ENCODE results near the gene SST. TPM values are rescaled to one million over a fixed set of nuclear protein-coding genes. Genes with fewer than 3 reads are reported as not detected.
"Not testable (repeated sequence)": the region's sequence is repeated elsewhere in the genome, so short reads cannot be mapped to it uniquely, and the experiment has no call there.

SST gene
- total and polyA plus RNA-seq, 2 of the 13 experiments (the other 11 are each of a cell fraction or from before 2014, with no cell fraction given): not detected

GRCh38 chr3:187646906-187647660 lies 23.1 kb downstream of the SST start:
- CTCF ChIA-PET (ENCODE audit: low intra/inter-chr PET ratio, low total read pairs): no interaction called here

DNA sequence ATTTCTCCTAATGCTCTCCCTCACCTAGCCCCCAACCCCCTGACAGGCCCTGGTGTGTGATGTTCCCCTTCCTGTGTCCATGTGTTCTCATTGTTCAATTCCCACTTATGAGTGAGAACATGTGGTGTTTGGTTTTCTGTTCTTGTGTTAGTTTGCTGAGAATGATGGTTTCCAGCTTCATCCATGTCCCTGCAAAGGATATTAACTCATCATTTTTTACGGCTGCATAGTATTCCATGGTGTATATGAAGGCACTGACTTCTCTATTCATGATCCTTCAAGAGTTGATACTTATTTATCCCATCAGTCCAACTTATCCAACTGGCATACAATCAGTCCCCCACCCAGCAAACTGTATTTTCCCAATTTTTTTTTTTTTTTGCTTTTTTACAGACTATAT lies 24.8 kb downstream of the SST start:
- H3K4me1 ChIP-seq (ENCODE audit: insufficient read depth, low read length); DNase-seq (ENCODE audit: low spot score); BruUV-seq (replicated peaks); in situ Hi-C loops (cut with HindIII; ENCODE audit: extremely low pct_ligation_motif_present, low pct_unique_long_range_greater_than_20kb); H3K4me3 ChIP-seq (replicated peaks in 1 of 3; ENCODE audit: insufficient read depth in 1 of 3, low read depth in 2 of 3, low read length in 3 of 3); H4K20me1 ChIP-seq (ENCODE audit: insufficient read depth, low read length); H3K27me3 ChIP-seq (ENCODE audit: control insufficient read depth in 1 of 2, insufficient read depth in 2 of 2, low read length in 2 of 2); H3K4me2 ChIP-seq (ENCODE audit: low read depth, low read length); H3K9ac ChIP-seq (ENCODE audit: insufficient read depth, low read depth, low read length); H3K27ac ChIP-seq (ENCODE audit: extremely low read length, insufficient read depth, low read length); H3K9me3 ChIP-seq (ENCODE audit: low read length); intact Hi-C loops (cut with micrococcal nuclease; ENCODE audit: unreplicated experiment); ATAC-seq; CTCF ChIA-PET (ENCODE audit: low intra/inter-chr PET ratio, low total read pairs); H2AFZ ChIP-seq (ENCODE audit: low read length); H3K36me3 ChIP-seq (replicated peaks in 1 of 2; ENCODE audit: control insufficient read depth in 1 of 2, insufficient read depth in 2 of 2, low read length in 2 of 2); FAIRE-seq; H3K79me2 ChIP-seq (ENCODE audit: insufficient read depth, low read length); POLR2A ChIA-PET: not testable (repeated sequence)
- WGBS (ENCODE audit: low lambda C conversion rate): 71% methylated on average over 1 of the region's 1 CpG

More at GRCh38 chr3:187646906-187647660, 23.1 kb downstream of the SST start:
- H3K4me3 ChIP-seq (replicated peaks in 1 of 3; ENCODE audit: insufficient read depth in 1 of 3, low read depth in 2 of 3, low read length in 3 of 3): no peak overlapping the region
- POLR2A ChIA-PET: no interaction called here
- no peaks in the 10 kb centered on the region for H3K79me2 ChIP-seq (ENCODE audit: insufficient read depth, low read length)
- no peak overlapping the region for H3K4me2 ChIP-seq (ENCODE audit: low read depth, low read length)
- no peak for FAIRE-seq
- BruUV-seq (replicated peaks): no TSS peak
- no peak overlapping the region for H3K27ac ChIP-seq (ENCODE audit: extremely low read length, insufficient read depth, low read length)
- DNase-seq (ENCODE audit: low spot score): no peak
- no peaks in the 10 kb centered on the region for H3K9me3 ChIP-seq (ENCODE audit: low read length)
- no peak for ATAC-seq
- H4K20me1 ChIP-seq (ENCODE audit: insufficient read depth, low read length): no peaks in the 10 kb centered on the region
- 17% methylated on average over 5 of the region's 5 CpGs for WGBS (ENCODE audit: low lambda C conversion rate)
- H3K9ac ChIP-seq (ENCODE audit: insufficient read depth, low read depth, low read length): no peak overlapping the region
- peaks cover 0 to 3% of the 10 kb centered on the region in 2 experiments; a peak in 1 of 5 replicates for H3K27me3 ChIP-seq (ENCODE audit: control insufficient read depth in 1 of 2, insufficient read depth in 2 of 2, low read length in 2 of 2)
- intact Hi-C loops (cut with micrococcal nuclease; ENCODE audit: unreplicated experiment) (no loop called here), in situ Hi-C loops (cut with HindIII; ENCODE audit: extremely low pct_ligation_motif_present, low pct_unique_long_range_greater_than_20kb) (no loop called here)
- TF ChIP-seq GABPA (IDR thresholded peaks at IDR 0.05; ENCODE audit: low read depth, low read length) (no peak), GABPA (CRISPR knock-in tag; IDR thresholded peaks at IDR 0.05; ENCODE audit: low read depth) (no peak), ZNF629 (CRISPR knock-in tag; conservative IDR thresholded peaks at IDR 0.05) (no peak), NFE2L2 (IDR thresholded peaks at IDR 0.05; ENCODE audit: low read length) (no peak), STAG1 (CRISPR knock-in tag; IDR thresholded peaks at IDR 0.05) (no peak), THAP9 (CRISPR knock-in tag; IDR thresholded peaks at IDR 0.05; ENCODE audit: borderline replicate concordance) (no peak), SRSF4 (IDR thresholded peaks at IDR 0.05; ENCODE audit: low read depth, low read length, poor library complexity, severe bottlenecking) (no peak), CREB1 (IDR thresholded peaks at IDR 0.05) (no peak), CREB1 (CRISPR knock-in tag; IDR thresholded peaks at IDR 0.05) (no peak), ZNF251 (CRISPR knock-in tag; IDR thresholded peaks at IDR 0.05) (no peak), PHF21A (CRISPR knock-in tag; IDR thresholded peaks at IDR 0.05) (no peak), HMGA1 (CRISPR knock-in tag; conservative IDR thresholded peaks at IDR 0.05) (no peak), ZNF333 (CRISPR knock-in tag; IDR thresholded peaks at IDR 0.05; ENCODE audit: borderline replicate concordance) (no peak), RAD51 (IDR thresholded peaks at IDR 0.05; ENCODE audit: borderline replicate concordance) (no peak)
- TF ChIP-seq, protein P1, sequence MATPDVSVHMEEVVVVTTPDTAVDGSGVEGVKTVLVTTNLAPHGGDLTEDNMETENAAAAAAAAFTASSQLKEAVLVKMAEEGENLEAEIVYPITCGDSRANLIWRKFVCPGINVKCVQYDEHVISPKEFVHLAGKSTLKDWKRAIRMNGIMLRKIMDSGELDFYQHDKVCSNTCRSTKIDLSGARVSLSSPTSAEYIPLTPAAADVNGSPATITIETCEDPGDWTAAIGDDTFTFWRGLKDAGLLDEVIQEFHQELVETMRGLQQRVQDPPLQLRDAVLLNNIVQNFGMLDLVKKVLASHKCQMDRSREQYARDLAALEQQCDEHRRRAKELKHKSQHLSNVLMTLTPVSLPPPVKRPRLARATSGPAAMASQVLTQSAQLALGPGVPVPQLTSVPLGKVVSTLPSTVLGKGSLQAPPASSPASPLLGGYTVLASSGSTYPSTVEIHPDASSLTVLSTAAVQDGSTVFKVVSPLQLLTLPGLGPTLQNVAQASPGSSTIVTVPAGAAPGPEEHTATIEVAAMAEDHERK (CRISPR knock-in tag; IDR thresholded peaks at IDR 0.05; ENCODE audit: low read depth): no peak
- no peaks in the 10 kb centered on the region for H3K36me3 ChIP-seq (replicated peaks in 1 of 2; ENCODE audit: control insufficient read depth in 1 of 2, insufficient read depth in 2 of 2, low read length in 2 of 2)
- H3K4me1 ChIP-seq (ENCODE audit: insufficient read depth, low read length): no peaks in the 10 kb centered on the region
- H2AFZ ChIP-seq (ENCODE audit: low read length): no peak overlapping the region

Measured in HepG2 (cell line).